Measurements from ENCODE around the gene PDE8B.

The PDE8B gene

DNA sequence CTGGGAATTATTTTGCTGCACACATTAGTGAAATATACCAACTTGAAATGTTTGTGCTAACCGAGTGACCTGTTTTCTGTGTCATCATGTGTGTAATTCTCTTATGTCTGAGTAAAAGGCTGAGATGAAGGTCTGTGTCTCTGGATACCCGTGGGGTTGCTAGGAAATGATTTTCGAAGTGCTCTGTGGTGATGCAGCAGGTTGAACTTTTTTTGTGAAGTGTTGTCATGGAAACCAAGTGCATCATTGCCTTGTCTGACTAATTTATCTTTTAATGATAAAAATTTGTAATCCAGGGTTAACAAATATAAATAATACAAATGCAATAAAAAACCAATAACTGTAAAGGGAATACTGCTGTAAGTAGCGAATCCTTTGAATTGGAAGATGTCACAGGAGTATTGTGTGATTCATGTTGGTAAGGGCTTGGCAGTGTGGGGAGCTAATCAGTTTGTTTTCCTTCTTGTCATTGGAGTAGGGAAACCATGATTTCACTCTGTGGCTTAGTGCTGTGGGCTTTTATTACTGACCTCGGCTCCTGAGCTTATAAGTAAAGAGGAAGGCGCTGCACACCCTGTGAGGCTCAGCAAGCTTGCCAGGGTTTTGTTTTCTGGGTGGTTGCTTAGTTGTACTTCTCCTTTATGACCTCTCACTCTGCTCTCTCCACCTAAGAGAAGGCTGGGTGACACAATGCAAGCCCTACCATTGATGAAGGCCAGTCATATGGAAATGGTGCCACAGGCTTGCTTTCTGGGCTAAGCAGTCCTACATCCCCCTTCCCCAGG is 22.3 kb downstream of the PDE8B start:
- no peak for TF ChIP-seq GATA2 (IDR thresholded peaks at IDR 0.05; ENCODE audit: low read depth, low read length)
- no peak for TF ChIP-seq GATA3 (IDR thresholded peaks at IDR 0.05; ENCODE audit: low read depth, low read length)

DNA sequence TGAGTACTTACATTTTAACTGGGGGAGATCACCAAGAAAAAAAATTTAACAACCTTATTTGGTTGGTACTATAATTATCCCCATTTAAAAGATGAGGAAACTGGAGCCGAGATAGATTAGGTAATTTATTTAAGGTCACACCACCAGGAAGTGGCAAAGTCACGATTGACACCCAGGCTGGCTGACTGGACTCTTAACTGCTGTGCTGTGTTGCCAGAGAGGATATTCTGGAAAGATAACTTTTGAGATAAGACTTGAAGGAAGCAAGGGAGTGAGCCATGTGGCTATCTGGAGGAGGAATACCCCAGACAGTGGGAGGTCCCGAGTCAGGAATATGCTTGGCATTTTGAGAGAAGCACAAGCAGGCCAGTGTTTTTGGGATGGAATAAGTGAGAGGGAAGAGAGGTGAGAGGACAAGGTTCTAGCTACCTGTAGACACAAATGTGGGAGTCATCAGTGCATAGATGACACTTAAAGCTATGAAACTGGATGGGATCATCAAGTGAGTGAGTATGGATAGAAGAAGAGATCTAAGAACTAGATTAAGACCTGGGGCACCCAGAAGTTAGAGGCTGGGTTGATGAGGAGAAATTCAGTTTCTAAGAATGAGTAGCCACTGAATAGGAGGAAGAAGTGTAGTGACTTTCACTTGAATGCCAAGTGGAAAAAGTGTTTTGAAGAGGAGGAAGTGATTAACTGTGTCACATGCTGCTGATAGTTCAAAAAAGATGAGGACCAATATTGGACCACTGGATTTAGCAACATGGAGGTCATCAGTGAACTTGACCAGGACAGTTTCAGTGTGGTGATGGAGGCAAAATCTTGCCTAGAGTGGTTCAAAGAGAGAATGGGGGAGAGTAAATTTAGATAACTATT is 25.6 kb downstream of the PDE8B start:
- no peak for TF ChIP-seq GATA2 (IDR thresholded peaks at IDR 0.05; ENCODE audit: low read depth, low read length)
- no peak for TF ChIP-seq GATA3 (IDR thresholded peaks at IDR 0.05; ENCODE audit: low read depth, low read length)

DNA sequence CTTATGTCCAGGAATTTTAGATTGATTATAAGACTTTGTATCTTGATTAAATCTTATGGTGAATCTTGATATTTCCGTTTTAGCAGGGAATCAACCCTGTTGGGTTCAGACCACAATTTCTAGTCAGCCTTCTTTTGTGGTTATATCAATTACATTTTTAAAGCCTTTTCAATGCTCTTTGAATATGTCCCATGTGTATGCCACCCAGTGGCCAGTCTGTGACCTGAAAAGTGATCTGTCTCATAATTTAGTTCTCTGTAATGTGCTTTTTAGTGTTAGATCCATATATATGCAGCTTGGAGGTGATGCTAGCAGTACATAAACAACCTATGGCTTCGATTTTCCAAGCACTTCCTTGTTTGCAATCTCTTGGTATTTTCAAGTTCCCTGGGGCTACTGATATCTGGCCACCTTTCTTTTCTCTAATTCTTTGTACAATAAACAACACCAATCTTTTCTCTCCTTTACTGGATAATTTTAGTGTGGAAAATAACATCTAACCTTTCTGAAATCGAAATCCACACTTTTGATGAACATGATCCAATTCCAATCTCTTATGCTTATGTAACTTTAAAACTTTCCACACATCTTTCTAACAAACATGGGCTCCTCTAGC is 28.8 kb downstream of the PDE8B start:
- TF ChIP-seq GATA3 (IDR thresholded peaks at IDR 0.05; ENCODE audit: low read depth, low read length) (no peak), GATA2 (IDR thresholded peaks at IDR 0.05; ENCODE audit: low read depth, low read length) (no peak)

DNA sequence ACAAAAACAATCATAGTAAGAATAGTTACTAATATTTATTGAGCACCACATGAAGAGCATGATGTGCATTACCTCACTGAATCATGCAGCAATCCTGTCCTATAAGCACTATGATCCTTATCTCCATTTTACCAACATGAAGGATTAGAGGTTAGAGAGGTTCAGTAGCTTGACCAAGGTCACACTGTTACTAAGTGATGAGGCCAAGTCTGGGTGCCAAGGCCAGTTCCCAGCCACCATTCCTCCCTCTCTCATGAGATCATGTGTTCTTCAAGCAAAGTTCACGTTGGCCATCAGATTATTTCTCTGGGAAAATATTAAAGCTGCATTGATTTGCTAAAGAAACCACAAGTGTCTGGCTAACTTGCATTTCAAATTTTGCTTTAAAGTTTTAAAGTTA is 31.0 kb downstream of the PDE8B start:
- TF ChIP-seq GATA3 (IDR thresholded peaks at IDR 0.05; ENCODE audit: low read depth, low read length) (no peak), GATA2 (IDR thresholded peaks at IDR 0.05; ENCODE audit: low read depth, low read length) (no peak)

DNA sequence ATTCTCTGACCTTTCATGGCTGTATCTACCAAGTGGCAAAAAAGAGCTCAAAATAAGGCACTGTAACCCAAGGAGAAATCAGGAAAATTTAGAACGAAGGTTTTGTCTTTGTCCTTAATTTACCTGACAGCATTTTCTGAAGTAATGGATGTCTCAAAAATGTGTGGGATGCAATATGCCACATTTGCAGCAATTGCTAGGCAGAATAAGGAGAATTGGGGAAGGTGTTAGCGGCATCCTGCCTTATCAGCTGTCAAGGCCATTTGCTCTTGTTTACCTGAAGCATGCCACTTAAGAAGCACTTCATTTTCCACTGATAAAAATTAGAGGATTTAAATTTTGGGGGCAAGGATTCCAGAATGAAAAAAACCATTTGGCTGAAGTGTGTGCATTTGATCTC is 39.0 kb downstream of the PDE8B start:
- no peak for TF ChIP-seq GATA3 (IDR thresholded peaks at IDR 0.05; ENCODE audit: low read depth, low read length)
- no peak for TF ChIP-seq GATA2 (IDR thresholded peaks at IDR 0.05; ENCODE audit: low read depth, low read length)

DNA sequence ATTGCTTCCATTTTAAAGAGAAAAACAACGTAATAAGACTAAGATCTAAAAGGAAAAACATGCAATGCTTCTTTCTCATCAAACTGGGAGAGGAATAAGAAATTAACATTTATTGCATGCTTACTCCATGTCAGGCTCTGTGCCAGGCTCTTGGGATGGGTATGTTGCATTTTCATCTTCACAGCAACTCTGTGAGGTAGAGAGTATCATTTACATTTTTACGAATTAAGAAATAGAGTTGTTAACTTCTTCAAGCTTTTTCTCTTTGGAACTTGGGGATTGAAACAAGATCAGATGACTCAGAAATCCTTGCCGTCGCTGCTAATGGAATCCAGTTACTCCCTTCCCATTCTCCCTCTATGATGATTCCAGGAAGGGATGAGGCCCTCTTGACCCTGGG is 39.5 kb downstream of the PDE8B start:
- TF ChIP-seq GATA2 (IDR thresholded peaks at IDR 0.05; ENCODE audit: low read depth, low read length) (no peak), GATA3 (IDR thresholded peaks at IDR 0.05; ENCODE audit: low read depth, low read length) (no peak)

DNA sequence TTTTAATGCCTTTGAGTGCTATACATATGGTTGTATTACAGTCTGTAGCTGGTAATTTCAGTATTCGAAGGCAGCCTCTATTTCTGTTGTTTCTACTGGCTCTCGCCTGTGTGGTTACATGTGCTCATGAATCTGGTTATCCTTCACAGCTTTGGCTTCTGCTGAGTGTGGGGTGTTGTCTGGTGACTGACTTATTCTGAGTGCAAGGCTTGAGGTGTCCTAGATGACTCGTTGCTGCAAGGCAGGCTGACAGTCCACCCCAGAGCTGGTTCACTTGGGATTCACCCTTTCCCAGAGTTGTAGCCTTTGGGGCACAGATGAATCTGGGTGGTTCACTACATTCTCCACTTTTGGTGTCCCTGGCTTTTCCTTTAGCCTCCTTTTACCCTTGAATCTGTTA is 41.4 kb downstream of the PDE8B start:
- TF ChIP-seq GATA2 (IDR thresholded peaks at IDR 0.05; ENCODE audit: low read depth, low read length) (no peak), GATA3 (IDR thresholded peaks at IDR 0.05; ENCODE audit: low read depth, low read length) (no peak)

DNA sequence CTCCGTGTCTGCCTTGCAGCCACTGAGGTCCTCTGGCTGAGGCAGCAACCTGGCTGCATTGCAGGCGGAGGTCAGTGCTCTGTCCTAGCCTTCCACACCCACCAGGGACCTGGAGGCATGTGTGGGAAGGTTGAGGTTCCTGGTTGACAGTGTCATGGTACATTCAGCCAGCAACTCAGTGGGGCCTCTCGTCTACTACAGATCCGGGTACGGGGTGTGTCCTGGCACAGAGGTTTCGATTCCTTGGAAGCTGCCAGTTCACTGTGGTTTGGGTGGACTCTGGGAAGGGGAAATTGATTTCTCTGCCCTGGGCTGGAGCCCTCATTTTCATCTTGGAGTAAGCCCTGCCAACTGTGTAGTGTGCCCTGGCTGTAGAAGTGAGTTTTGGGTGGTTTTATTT is 45.1 kb downstream of the PDE8B start:
- TF ChIP-seq GATA3 (IDR thresholded peaks at IDR 0.05; ENCODE audit: low read depth, low read length) (no peak), GATA2 (IDR thresholded peaks at IDR 0.05; ENCODE audit: low read depth, low read length) (no peak)

DNA sequence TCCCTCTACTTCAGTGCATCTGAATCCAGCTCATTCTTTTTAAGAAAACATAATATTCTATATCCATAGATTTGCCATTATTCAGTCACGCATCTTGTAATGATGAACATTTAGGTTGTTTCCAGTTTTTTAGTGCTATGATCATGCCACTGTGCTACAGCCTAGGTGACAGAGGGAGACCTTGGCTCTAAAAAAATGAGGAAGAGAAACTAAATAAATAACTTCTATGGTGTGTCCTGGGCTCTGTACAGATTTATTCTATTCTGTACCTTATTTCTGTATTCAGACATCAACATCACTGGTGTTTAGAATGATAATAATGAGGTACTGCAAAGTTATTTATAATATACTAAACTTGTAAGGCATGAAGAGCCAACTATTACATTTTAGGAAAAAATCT is 45.9 kb downstream of the PDE8B start:
- TF ChIP-seq GATA2 (IDR thresholded peaks at IDR 0.05; ENCODE audit: low read depth, low read length) (no peak), GATA3 (IDR thresholded peaks at IDR 0.05; ENCODE audit: low read depth, low read length) (no peak)

DNA sequence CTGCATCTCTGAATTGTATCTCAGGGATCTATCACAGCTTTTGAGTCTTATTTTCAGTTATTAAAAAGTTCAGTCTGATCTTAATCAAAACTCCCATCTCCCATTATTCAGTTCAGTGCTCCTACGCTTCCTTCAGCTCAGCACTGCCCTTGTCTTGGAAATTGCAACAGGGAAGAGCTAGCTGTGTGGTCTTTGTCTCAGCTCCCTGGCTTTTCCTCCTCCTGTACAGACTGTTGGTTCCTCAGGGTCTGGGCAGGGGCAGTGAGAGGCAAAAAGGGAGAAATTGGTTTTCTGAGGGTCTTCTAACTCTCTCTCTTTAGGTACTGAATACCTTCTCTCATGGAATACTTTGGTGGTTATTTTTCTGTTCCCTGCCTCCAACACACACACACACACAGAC is 48.2 kb downstream of the PDE8B start:
- no peak for TF ChIP-seq GATA2 (IDR thresholded peaks at IDR 0.05; ENCODE audit: low read depth, low read length)
- no peak for TF ChIP-seq GATA3 (IDR thresholded peaks at IDR 0.05; ENCODE audit: low read depth, low read length)

DNA sequence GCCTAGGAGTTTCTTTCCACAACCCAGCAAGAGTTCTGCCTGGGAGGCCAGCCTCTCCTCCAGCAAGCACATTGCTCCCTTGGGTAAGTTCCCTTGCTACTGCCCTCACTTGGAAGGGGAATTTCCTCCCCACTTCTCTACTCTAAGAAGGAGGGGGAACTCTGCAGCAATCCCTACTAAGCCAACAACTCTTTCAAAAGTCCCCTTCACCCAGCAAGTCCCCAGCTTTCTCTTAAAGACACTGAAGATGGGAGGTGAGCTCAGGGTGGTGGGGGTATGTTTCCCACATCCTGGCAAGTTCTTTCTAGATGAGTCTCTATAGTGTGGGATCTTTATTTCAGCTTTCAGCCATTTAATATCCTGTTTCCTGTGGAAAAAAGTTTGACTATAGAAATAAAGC is 49.0 kb downstream of the PDE8B start:
- TF ChIP-seq GATA2 (IDR thresholded peaks at IDR 0.05; ENCODE audit: low read depth, low read length) (no peak), GATA3 (IDR thresholded peaks at IDR 0.05; ENCODE audit: low read depth, low read length) (no peak)

DNA sequence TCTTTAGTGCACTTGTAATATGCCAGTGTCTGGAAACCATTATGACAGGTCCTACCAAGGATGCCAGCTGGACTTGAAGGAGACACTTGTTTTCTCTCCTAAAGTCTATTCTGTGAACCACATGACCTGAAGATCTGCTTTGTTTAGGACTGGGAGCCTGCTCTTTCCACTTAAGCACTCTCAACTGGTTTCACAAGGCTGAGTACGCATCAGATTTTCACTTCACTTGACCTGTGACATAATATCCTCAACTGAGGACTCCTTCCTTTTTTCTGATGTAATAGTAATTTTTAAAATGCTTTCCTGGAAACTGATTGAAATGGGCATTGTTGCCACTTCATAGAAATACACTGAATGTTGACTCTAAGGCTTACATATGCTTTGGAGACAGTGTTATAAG is 52.2 kb downstream of the PDE8B start:
- TF ChIP-seq GATA2 (IDR thresholded peaks at IDR 0.05; ENCODE audit: low read depth, low read length) (no peak), GATA3 (IDR thresholded peaks at IDR 0.05; ENCODE audit: low read depth, low read length) (no peak)

DNA sequence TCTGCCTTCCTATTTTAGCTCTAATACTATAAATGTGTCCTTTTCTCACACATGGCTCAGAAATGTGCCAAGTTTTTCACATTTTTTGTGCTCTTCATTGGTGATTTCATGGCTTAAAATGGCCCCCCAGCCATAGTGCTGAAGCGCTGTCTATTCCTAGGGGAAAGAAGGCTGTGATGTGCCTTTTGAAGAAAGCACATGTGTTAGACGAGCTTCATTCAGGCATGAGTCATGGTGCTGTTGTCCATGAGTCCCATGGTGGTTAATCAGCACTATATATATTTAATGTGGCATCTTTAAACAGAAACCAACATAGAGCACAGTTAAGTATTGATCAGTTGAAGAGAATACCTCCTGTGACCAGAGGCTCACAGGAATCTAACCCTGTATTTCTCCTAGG is 55.8 kb downstream of the PDE8B start:
- TF ChIP-seq GATA2 (IDR thresholded peaks at IDR 0.05; ENCODE audit: low read depth, low read length) (no peak), GATA3 (IDR thresholded peaks at IDR 0.05; ENCODE audit: low read depth, low read length) (no peak)

DNA sequence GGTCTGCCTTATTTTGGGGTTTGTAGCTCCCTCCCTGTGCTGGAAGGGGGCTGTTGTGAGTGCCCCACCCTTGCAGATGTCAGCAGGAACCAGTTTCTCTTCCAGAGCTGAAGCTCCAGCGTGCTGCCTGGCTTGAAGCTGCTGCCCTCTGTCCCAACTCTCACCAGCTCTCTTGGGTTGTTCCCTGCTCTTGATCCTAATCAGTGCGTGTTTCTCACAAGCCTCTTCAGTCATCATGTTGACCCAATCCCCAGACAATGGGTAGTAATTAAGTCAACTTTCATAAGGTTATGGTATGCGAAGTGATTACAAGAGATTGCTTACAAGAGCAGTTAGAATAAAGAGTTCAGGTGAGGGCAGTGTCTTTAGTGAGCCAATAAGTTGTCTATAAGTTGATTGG is 57.0 kb downstream of the PDE8B start:
- TF ChIP-seq GATA2 (IDR thresholded peaks at IDR 0.05; ENCODE audit: low read depth, low read length), result no peak
- TF ChIP-seq GATA3 (IDR thresholded peaks at IDR 0.05; ENCODE audit: low read depth, low read length), result no peak

All from SH-SY5Y (cell line).